Right atrium auricular region (tissue), 2 donors: ENCODE measurements around the gene HDAC11. TPM values are rescaled to one million over a fixed set of nuclear protein-coding genes. Genes with fewer than 3 reads are reported as not detected.

ENCODE experiments used
- DNase-seq: peaks from one replicate; pipeline ENCODE4 v3.0.0-alpha.2; 2019; ENCODE audit warnings: low spot score
- H3K27ac ChIP-seq, 2 donors: fragments of 200-600 bp; sonication (generic); 1 replicate in 1 of 2; 2 replicates in 1 of 2; pipeline ENCODE4 v1.5.1; 2016 to 2019
- H3K27me3 ChIP-seq, 2 donors: fragments of 200-600 bp; sonication (generic); one replicate each; pipeline versions ENCODE4 v1.5.1 to v1.6.0; 2017 to 2019
- H3K36me3 ChIP-seq: fragments of 200-600 bp; sonication (generic); one replicate; pipeline ENCODE4 v1.5.1; 2016
- H3K4me1 ChIP-seq, 2 donors: fragments of 200-600 bp; sonication (generic); one replicate each; pipeline versions ENCODE4 v1.5.1 to v1.6.0; 2017 to 2019
- H3K4me3 ChIP-seq, 2 donors: fragments of 200-600 bp; sonication (generic); 1 replicate in 1 of 2; 2 replicates in 1 of 2; pipeline ENCODE4 v1.5.1; 2017 to 2019; ENCODE audit warnings: mild to moderate bottlenecking in 1 of 2, moderate library complexity in 1 of 2
- H3K9me3 ChIP-seq, 2 donors: fragments of 200-600 bp; sonication (generic); one replicate each; pipeline ENCODE4 v1.5.1; 2019
- total RNA-seq, 2 donors: library from RNA; depleted of rRNA; stranded (reverse); fragments of >200 nt; gene quantifications; one replicate each; pipeline ENCODE4 v1.1.0, GENCODE V29; 2016
- TF ChIP-seq, protein P1 (sequence below), 2 donors: fragments of 200-600 bp; sonication (generic); IDR thresholded peaks; one replicate each; pipeline ENCODE4 v1.5.1; 2019; ENCODE audit warnings: antibody characterized with exemption in 2 of 2

HDAC11 gene
- total RNA-seq, 2 donors from 2014 or later, result 30.6 to 30.7 TPM

DNA sequence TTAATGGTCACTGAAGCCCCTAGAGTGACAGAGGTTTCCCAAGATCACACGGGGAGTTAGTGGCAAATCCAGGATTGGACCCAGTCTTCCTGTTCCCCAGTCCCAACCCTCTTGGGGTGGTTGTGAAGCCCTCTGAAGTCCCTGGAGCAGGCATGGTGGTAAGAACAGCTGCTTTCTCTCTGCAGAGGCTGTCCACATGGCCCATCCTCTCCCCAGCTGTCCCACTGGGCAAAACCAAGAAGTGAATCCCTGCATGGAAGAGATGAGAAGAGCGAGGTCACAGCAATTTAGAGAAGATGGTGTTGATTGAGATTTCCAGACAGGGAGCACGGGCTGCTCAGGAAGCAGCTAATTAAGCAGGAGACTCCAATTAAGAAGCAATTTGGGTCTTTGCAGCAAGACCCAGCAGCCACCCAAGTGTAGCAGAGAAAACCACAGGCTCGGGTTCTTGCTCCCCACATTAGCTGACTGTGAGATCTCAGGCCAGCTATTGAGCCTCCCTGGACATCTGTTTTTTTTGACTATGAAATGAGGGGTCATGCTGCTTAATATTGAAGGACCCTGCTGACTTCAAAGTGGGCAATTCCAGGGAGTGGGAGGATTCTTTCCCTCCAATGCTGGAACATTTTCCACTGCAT is 14.8 kb upstream of the HDAC11 start:
- Histone ChIP-seq H3K9me3 (no peaks in the 10 kb centered on the region), H3K27me3 (no peaks in the 10 kb centered on the region)
- no peak for DNase-seq

GRCh38 chr3:13466781-13467180 is 13.3 kb upstream of the HDAC11 start:
- TF ChIP-seq, protein P1, sequence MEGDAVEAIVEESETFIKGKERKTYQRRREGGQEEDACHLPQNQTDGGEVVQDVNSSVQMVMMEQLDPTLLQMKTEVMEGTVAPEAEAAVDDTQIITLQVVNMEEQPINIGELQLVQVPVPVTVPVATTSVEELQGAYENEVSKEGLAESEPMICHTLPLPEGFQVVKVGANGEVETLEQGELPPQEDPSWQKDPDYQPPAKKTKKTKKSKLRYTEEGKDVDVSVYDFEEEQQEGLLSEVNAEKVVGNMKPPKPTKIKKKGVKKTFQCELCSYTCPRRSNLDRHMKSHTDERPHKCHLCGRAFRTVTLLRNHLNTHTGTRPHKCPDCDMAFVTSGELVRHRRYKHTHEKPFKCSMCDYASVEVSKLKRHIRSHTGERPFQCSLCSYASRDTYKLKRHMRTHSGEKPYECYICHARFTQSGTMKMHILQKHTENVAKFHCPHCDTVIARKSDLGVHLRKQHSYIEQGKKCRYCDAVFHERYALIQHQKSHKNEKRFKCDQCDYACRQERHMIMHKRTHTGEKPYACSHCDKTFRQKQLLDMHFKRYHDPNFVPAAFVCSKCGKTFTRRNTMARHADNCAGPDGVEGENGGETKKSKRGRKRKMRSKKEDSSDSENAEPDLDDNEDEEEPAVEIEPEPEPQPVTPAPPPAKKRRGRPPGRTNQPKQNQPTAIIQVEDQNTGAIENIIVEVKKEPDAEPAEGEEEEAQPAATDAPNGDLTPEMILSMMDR (IDR thresholded peaks at IDR 0.05), result no peak
- no peak overlapping the region for H3K27ac ChIP-seq
- H3K36me3 ChIP-seq, result no peaks in the 10 kb centered on the region
- H3K4me3 ChIP-seq, result no peak overlapping the region
- DNase-seq, result no peak
- H3K9me3 ChIP-seq, result no peaks in the 10 kb centered on the region
- H3K4me1 ChIP-seq, result peaks cover 0 to 11% of the 10 kb centered on the region in 2 donors
- H3K27me3 ChIP-seq, result no peaks in the 10 kb centered on the region

More for the DNA sequence above, 14.8 kb upstream of the HDAC11 start:
- TF ChIP-seq, protein P1 (IDR thresholded peaks at IDR 0.05), result no peak
- Histone ChIP-seq H3K36me3 (no peaks in the 10 kb centered on the region), H3K27ac (no peak overlapping the region), H3K4me1 (peaks cover 0 to 18% of the 10 kb centered on the region in 2 donors), H3K4me3 (no peak overlapping the region)

- TF ChIP-seq, protein P1 (IDR thresholded peaks at IDR 0.05), result no peak
- Histone ChIP-seq H3K27me3 (no peaks in the 10 kb centered on the region), H3K9me3 (no peaks in the 10 kb centered on the region), H3K4me1 (no peaks in the 10 kb centered on the region), H3K4me3 (no peak overlapping the region), H3K27ac (no peak overlapping the region), H3K36me3 (no peaks in the 10 kb centered on the region)
- DNase-seq, result no peak
Observed at GRCh38 chr3:13470894-13471574, 9.1 kb upstream of the HDAC11 start.

DNA sequence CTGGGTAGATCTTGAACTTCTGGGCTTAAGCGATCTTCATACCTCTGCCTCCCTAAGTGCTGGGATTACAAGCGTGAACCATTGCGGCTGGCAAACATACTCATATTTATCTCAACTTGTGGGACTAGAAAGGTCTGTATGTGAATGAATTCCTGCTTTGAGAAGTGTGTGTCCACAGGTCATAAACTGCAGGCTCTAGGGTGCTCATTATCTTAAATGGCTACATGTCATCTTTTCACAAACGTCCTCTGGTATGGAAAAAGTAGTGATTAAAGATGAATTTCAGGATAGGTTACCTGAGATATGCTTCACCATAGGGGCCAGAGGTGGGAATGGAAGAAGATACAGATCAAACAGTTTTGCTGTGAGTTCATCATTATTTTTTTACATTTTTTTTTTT is 7.8 kb upstream of the HDAC11 start:
- Histone ChIP-seq H3K36me3 (no peaks in the 10 kb centered on the region), H3K4me1 (no peaks in the 10 kb centered on the region), H3K4me3 (no peak overlapping the region), H3K27me3 (no peaks in the 10 kb centered on the region), H3K9me3 (no peaks in the 10 kb centered on the region), H3K27ac (no peak overlapping the region)
- DNase-seq, result no peak
- TF ChIP-seq, protein P1 (IDR thresholded peaks at IDR 0.05), result no peak

- no peaks in the 10 kb centered on the region for H3K9me3 ChIP-seq
- H3K36me3 ChIP-seq, result no peaks in the 10 kb centered on the region
- H3K27ac ChIP-seq, result no peak overlapping the region
- no peak overlapping the region for H3K4me3 ChIP-seq
- H3K27me3 ChIP-seq, result no peaks in the 10 kb centered on the region
- no peak for DNase-seq
- peaks cover 0 to 1% of the 10 kb centered on the region in 2 donors for H3K4me1 ChIP-seq
- TF ChIP-seq, protein P1 (IDR thresholded peaks at IDR 0.05), result no peak
Observed at GRCh38 chr3:13473020-13473419, 7.1 kb upstream of the HDAC11 start.
